ENCODE data around the gene CLCA2.

GRCh38 chr1:86477256-86477655 lies 53.3 kb downstream of the CLCA2 start:
- TF ChIP-seq EZH2 (IDR thresholded peaks at IDR 0.05; ENCODE audit: borderline replicate concordance, low read depth, low read length, severe bottlenecking) (no peak), MAX (IDR thresholded peaks at IDR 0.05; ENCODE audit: insufficient read depth, insufficient read length) (no peak)
